ENCODE measurements around the gene NFIB.

The NFIB gene

GRCh38 chr9:14308853-14309145 is 5.1 kb downstream of the NFIB start:
- peaks cover 57% of the 10 kb centered on the region for H3K27me3 Mint-ChIP-seq (ENCODE audit: low read depth, poor library complexity)
- H3K4me1 Mint-ChIP-seq, result peaks cover 13% of the 10 kb centered on the region
- H3K27ac Mint-ChIP-seq, result no peak overlapping the region
- H3K36me3 Mint-ChIP-seq (ENCODE audit: low read depth), result peaks cover 8% of the 10 kb centered on the region
- H3K9me3 Mint-ChIP-seq, result no peaks in the 10 kb centered on the region
- TF ChIP-seq CTCF (IDR thresholded peaks at IDR 0.05), result no peak
- no peak overlapping the region for H3K4me3 Mint-ChIP-seq
- DNase-seq, result no peak

GRCh38 chr9:14307989-14308852 is 5.7 kb downstream of the NFIB start:
- no peak for TF ChIP-seq CTCF (IDR thresholded peaks at IDR 0.05)
- peaks cover 8% of the 10 kb centered on the region for H3K36me3 Mint-ChIP-seq (ENCODE audit: low read depth)
- no peak for DNase-seq
- no peak overlapping the region for H3K4me3 Mint-ChIP-seq
- H3K9me3 Mint-ChIP-seq, result no peaks in the 10 kb centered on the region
- peaks cover 53% of the 10 kb centered on the region for H3K27me3 Mint-ChIP-seq (ENCODE audit: low read depth, poor library complexity)
- H3K27ac Mint-ChIP-seq, result no peak overlapping the region
- H3K4me1 Mint-ChIP-seq, result peaks cover 9% of the 10 kb centered on the region

- H3K9me3 Mint-ChIP-seq, result no peaks in the 10 kb centered on the region
- peaks cover 8% of the 10 kb centered on the region for H3K4me1 Mint-ChIP-seq
- TF ChIP-seq CTCF (IDR thresholded peaks at IDR 0.05), result no peak
- no peak overlapping the region for H3K27ac Mint-ChIP-seq
- H3K36me3 Mint-ChIP-seq (ENCODE audit: low read depth), result peaks cover 8% of the 10 kb centered on the region
- no peak for DNase-seq
- H3K4me3 Mint-ChIP-seq, result no peak overlapping the region
- peaks cover 45% of the 10 kb centered on the region for H3K27me3 Mint-ChIP-seq (ENCODE audit: low read depth, poor library complexity)
These were observed 7.0 kb downstream of the NFIB start for GRCh38 chr9:14306672-14307660.

GRCh38 chr9:14306188-14306587 is 7.8 kb downstream of the NFIB start:
- Mint-ChIP-seq H3K4me1 (peaks cover 13% of the 10 kb centered on the region), H3K27me3 (ENCODE audit: low read depth, poor library complexity) (peaks cover 40% of the 10 kb centered on the region), H3K9me3 (no peaks in the 10 kb centered on the region)

GRCh38 chr9:14304259-14304658 is 9.7 kb downstream of the NFIB start:
- TF ChIP-seq CTCF (IDR thresholded peaks at IDR 0.05), result no peak
- no peak overlapping the region for H3K27ac Mint-ChIP-seq

More at GRCh38 chr9:14306188-14306587, 7.8 kb downstream of the NFIB start:
- no peak for DNase-seq
- Mint-ChIP-seq H3K27ac (no peak overlapping the region), H3K4me3 (no peak overlapping the region), H3K36me3 (ENCODE audit: low read depth) (peaks cover 8% of the 10 kb centered on the region)
- TF ChIP-seq CTCF (IDR thresholded peaks at IDR 0.05), result no peak

More at GRCh38 chr9:14304259-14304658, 9.7 kb downstream of the NFIB start:
- no peak overlapping the region for H3K4me3 Mint-ChIP-seq
- peaks cover 18% of the 10 kb centered on the region for H3K4me1 Mint-ChIP-seq
- no peak for DNase-seq
- H3K27me3 Mint-ChIP-seq (ENCODE audit: low read depth, poor library complexity), result peaks cover 33% of the 10 kb centered on the region
- H3K9me3 Mint-ChIP-seq, result no peaks in the 10 kb centered on the region
- peaks cover 8% of the 10 kb centered on the region for H3K36me3 Mint-ChIP-seq (ENCODE audit: low read depth)
